ENCODE results near the gene CDH4. TPM values are rescaled to one million over a fixed set of nuclear protein-coding genes. Genes with fewer than 3 reads are reported as not detected.

The CDH4 gene
- total RNA-seq, 4 donors from 2014 or later: not detected

DNA sequence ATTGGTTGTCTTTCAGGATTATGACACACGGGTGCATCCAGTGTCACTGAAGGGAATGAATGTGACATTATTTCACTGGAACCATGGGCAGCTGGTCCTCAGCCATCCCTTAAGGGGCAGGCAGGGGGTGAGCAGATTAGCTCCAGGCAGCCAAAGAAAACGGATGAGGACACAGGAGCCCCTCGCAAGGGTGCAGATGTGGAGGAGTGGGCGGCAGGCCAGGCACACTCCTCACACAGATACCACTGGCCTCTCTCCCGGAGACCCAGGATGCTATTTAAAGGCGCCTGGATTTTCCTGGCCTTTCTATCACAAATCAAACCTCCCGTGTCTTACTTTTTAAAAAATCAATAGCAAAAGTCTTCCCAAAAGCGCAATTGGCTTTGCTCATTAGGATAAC is 603.2 kb downstream of the CDH4 start:
- TF ChIP-seq, protein P1, sequence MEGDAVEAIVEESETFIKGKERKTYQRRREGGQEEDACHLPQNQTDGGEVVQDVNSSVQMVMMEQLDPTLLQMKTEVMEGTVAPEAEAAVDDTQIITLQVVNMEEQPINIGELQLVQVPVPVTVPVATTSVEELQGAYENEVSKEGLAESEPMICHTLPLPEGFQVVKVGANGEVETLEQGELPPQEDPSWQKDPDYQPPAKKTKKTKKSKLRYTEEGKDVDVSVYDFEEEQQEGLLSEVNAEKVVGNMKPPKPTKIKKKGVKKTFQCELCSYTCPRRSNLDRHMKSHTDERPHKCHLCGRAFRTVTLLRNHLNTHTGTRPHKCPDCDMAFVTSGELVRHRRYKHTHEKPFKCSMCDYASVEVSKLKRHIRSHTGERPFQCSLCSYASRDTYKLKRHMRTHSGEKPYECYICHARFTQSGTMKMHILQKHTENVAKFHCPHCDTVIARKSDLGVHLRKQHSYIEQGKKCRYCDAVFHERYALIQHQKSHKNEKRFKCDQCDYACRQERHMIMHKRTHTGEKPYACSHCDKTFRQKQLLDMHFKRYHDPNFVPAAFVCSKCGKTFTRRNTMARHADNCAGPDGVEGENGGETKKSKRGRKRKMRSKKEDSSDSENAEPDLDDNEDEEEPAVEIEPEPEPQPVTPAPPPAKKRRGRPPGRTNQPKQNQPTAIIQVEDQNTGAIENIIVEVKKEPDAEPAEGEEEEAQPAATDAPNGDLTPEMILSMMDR (IDR thresholded peaks at IDR 0.05): no peak
- no peak for TF ChIP-seq POLR2A (IDR thresholded peaks at IDR 0.05)
- TF ChIP-seq EP300 (IDR thresholded peaks at IDR 0.05; ENCODE audit: low read depth): no peak
- TF ChIP-seq POLR2AphosphoS5 (IDR thresholded peaks at IDR 0.05): no peak
- in situ Hi-C loops (cut with MboI; ENCODE audit: low pct_ligation_motif_present in 1 of 4, low pct_unique_long_range_greater_than_20kb in 1 of 4, low sequenced_read_pairs in 3 of 4): no loop called here
- DNase-seq: no peak
- intact Hi-C loops (cut with DNase I; ENCODE audit: low total_unique reads): no loop called here
- WGBS, 2 donors (ENCODE audit: low coverage in 1 of 2): 75 to 83% methylated on average over 2 to 8 of the region's 8 CpGs
- no peaks in the 10 kb centered on the region for H3K4me1 ChIP-seq
- H3K27ac ChIP-seq: no peak overlapping the region
- H3K4me3 ChIP-seq: no peak overlapping the region
- no peaks in the 10 kb centered on the region for H3K27me3 ChIP-seq
- no peaks in the 10 kb centered on the region for H3K9me3 ChIP-seq
- no peaks in the 10 kb centered on the region for H3K36me3 ChIP-seq

DNA sequence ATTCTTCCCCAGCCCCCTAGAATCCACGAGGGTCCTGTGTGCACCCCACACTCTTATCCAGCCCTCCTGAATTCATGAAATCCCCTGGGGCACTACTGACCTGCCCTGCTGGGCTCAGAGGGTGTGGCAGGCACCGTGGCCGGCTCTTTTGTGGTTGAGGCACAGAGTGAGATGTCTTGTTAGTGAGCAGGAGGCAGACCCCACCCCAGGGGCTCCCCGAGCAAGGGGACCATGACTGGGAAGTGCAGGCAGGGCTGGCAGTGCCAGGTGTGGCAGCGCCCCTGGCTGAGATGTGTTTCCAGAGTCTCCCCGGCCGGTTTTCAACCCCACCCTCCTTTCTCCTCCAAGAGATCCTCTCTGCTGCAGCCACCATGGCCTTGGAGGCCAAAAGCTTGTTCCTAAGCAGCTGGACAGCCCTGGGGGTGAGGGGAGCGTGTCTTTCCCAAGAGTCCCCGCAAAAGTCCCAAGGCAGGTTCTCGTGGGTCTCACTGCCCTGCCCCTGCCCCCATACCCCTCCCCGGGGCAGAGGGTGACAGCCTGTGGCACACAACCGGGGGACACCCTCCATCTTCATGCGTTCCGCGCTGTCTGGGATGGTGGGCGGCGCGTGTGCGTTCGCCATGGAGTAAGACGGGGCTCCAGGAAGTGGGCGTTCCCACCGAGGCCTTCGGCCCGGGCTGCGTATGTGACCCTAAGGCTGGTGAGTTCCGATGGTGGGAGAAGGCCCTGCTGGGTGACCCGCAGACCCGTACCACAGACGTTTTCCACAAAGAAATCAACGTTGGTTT is 604.8 kb downstream of the CDH4 start:
- Histone ChIP-seq H3K4me3 (no peak overlapping the region), H3K27me3 (no peaks in the 10 kb centered on the region), H3K36me3 (no peaks in the 10 kb centered on the region), H3K4me1 (no peaks in the 10 kb centered on the region), H3K27ac (no peak overlapping the region), H3K9me3 (no peaks in the 10 kb centered on the region)
- WGBS, 2 donors (ENCODE audit: low coverage in 1 of 2): 83% methylated on average over 31 of the region's 31 CpGs; no CpG with 5 or more reads in 1 of the 2 donors
- DNase-seq: no peak
- in situ Hi-C loops (cut with MboI; ENCODE audit: low pct_ligation_motif_present in 1 of 4, low pct_unique_long_range_greater_than_20kb in 1 of 4, low sequenced_read_pairs in 3 of 4): no loop called here
- no peak for TF ChIP-seq POLR2AphosphoS5 (IDR thresholded peaks at IDR 0.05)
- TF ChIP-seq EP300 (IDR thresholded peaks at IDR 0.05; ENCODE audit: low read depth): no peak
- TF ChIP-seq, protein P1 (IDR thresholded peaks at IDR 0.05): no peak
- no peak for TF ChIP-seq POLR2A (IDR thresholded peaks at IDR 0.05)
- intact Hi-C loops (cut with DNase I; ENCODE audit: low total_unique reads): no loop called here

DNA sequence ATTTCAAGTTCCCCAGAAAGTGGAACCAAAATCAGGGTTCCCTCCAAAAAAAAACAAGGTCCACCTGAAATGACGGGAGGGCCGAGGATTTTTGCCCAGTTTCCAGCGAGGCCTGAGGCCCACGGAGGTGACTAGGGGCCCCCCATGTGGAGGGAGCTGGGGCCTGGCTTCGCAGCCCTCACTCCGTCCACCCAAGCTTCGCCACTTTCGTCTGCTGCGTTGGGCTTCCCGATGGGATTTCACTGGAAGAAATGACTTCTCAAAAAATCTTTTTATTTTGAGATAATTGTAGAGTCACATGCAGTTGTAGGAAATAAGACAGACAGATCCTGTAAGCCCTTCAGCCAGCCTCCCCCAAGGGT is 605.3 kb downstream of the CDH4 start:
- Histone ChIP-seq H3K4me3 (no peak overlapping the region), H3K4me1 (no peaks in the 10 kb centered on the region), H3K9me3 (no peaks in the 10 kb centered on the region), H3K36me3 (no peaks in the 10 kb centered on the region), H3K27ac (no peak overlapping the region), H3K27me3 (no peaks in the 10 kb centered on the region)
- no peak for DNase-seq
- intact Hi-C loops (cut with DNase I; ENCODE audit: low total_unique reads): no loop called here
- WGBS, 2 donors (ENCODE audit: low coverage in 1 of 2): 71% methylated on average over 10 of the region's 10 CpGs; no CpG with 5 or more reads in 1 of the 2 donors
- TF ChIP-seq POLR2A (IDR thresholded peaks at IDR 0.05): no peak
- TF ChIP-seq POLR2AphosphoS5 (IDR thresholded peaks at IDR 0.05): no peak
- TF ChIP-seq, protein P1 (IDR thresholded peaks at IDR 0.05): no peak
- TF ChIP-seq EP300 (IDR thresholded peaks at IDR 0.05; ENCODE audit: low read depth): no peak
- in situ Hi-C loops (cut with MboI; ENCODE audit: low pct_ligation_motif_present in 1 of 4, low pct_unique_long_range_greater_than_20kb in 1 of 4, low sequenced_read_pairs in 3 of 4): no loop called here

DNA sequence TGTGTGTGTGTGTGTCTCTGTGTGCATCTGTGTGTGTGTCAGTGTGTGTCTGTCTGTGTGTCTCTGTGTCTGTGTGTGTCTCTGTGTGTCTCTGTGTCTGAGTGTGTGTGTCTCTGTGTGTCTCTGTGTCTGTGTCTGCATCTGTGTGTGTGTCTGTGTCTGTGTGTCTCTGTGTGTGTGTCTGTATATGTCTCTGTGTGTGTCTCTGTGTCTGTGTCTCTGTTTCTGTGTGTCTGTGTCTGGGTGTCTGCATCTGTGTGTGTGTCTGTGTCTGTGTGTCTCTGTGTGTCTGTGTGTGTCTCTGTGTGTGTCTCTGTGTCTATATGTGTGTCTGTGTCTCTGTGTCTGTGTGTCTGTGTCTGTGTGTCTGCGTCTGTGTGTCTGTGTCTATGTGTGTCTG is 605.8 kb downstream of the CDH4 start:
- H3K27me3 ChIP-seq: no peaks in the 10 kb centered on the region
- WGBS, 2 donors (ENCODE audit: low coverage in 1 of 2): 79 to 100% methylated on average over 1 of the region's 1 CpG
- H3K27ac ChIP-seq: no peak overlapping the region
- no peaks in the 10 kb centered on the region for H3K4me1 ChIP-seq
- TF ChIP-seq, protein P1 (IDR thresholded peaks at IDR 0.05): no peak
- TF ChIP-seq POLR2A (IDR thresholded peaks at IDR 0.05) (no peak), POLR2AphosphoS5 (IDR thresholded peaks at IDR 0.05) (no peak), EP300 (IDR thresholded peaks at IDR 0.05; ENCODE audit: low read depth) (no peak)
- in situ Hi-C loops (cut with MboI; ENCODE audit: low pct_ligation_motif_present in 1 of 4, low pct_unique_long_range_greater_than_20kb in 1 of 4, low sequenced_read_pairs in 3 of 4) (no loop called here), intact Hi-C loops (cut with DNase I; ENCODE audit: low total_unique reads) (no loop called here)
- H3K36me3 ChIP-seq: no peaks in the 10 kb centered on the region
- DNase-seq: no peak
- H3K9me3 ChIP-seq: no peaks in the 10 kb centered on the region
- no peak overlapping the region for H3K4me3 ChIP-seq
